Astrocyte (in vitro differentiated cells and primary cell): ENCODE measurements around the gene ST3GAL4. TPM values are rescaled to one million over a fixed set of nuclear protein-coding genes. Genes with fewer than 3 reads are reported as not detected.

Experiments used
- DNase-seq: peaks from one replicate; pipeline ENCODE4 v3.0.0-alpha.2; 2010; ENCODE audit warnings: low read depth
- FAIRE-seq: peaks from 2 replicates; lab custom pipeline; 2011; peaks lifted over from hg19 to GRCh38; lab: Jason Lieb, UNC
- H2AFZ ChIP-seq: 2 replicates; pipeline ENCODE4 v1.6.0; 2012; ENCODE audit warnings: low read depth, low read length, inconsistent platforms
- H3K27ac ChIP-seq: 2 replicates; pipeline ENCODE4 v1.5.1; 2011; ENCODE audit warnings: low read depth, low read length, inconsistent platforms
- H3K27me3 ChIP-seq: 2 replicates; pipeline ENCODE4 v1.6.0; 2011; ENCODE audit warnings: low read length, inconsistent platforms; ENCODE audit not compliant: insufficient read depth
- H3K36me3 ChIP-seq: 2 replicates; pipeline ENCODE4 v1.5.1; 2011; ENCODE audit warnings: low read length, inconsistent platforms; ENCODE audit not compliant: insufficient read depth
- H3K4me1 ChIP-seq: 2 replicates; pipeline ENCODE4 v1.5.1; 2011; ENCODE audit warnings: low read length, inconsistent platforms; ENCODE audit not compliant: insufficient read depth
- H3K4me2 ChIP-seq: 2 replicates; pipeline ENCODE4 v1.6.0; 2012; ENCODE audit warnings: low read length, inconsistent platforms
- H3K4me3 ChIP-seq: 2 replicates; pipeline ENCODE4 v1.5.1; 2011; ENCODE audit warnings: low read depth, mild to moderate bottlenecking, low read length, inconsistent platforms; ENCODE audit not compliant: insufficient read depth
- H3K79me2 ChIP-seq: 2 replicates; pipeline ENCODE4 v1.6.0; 2012; ENCODE audit warnings: mild to moderate bottlenecking, low read length, inconsistent platforms; ENCODE audit not compliant: insufficient read depth
- H3K9ac ChIP-seq: 2 replicates; pipeline ENCODE4 v1.6.0; 2012; ENCODE audit warnings: mild to moderate bottlenecking, low read length, inconsistent platforms
- H3K9me3 ChIP-seq: 2 replicates; pipeline ENCODE4 v1.5.1; 2012; ENCODE audit warnings: low read depth, mild to moderate bottlenecking, low read length, inconsistent platforms; ENCODE audit not compliant: insufficient read depth
- H4K20me1 ChIP-seq: 2 replicates; pipeline ENCODE4 v1.6.0; 2012; ENCODE audit warnings: low read length, inconsistent platforms; ENCODE audit not compliant: insufficient read depth
- H3K27ac Mint-ChIP-seq: one replicate; pipeline ENCODE4 v1.8.0; 2021; ENCODE audit warnings: mild to moderate bottlenecking, mixed read lengths; ENCODE audit not compliant: unreplicated experiment
- H3K27me3 Mint-ChIP-seq: one replicate; pipeline ENCODE4 v1.8.0; 2021; ENCODE audit warnings: low read depth, mixed read lengths; ENCODE audit not compliant: unreplicated experiment
- H3K36me3 Mint-ChIP-seq: one replicate; pipeline ENCODE4 v1.8.0; 2021; ENCODE audit warnings: low read depth, mixed read lengths; ENCODE audit not compliant: unreplicated experiment
- H3K4me1 Mint-ChIP-seq: one replicate; pipeline ENCODE4 v1.8.0; 2021; ENCODE audit warnings: low read depth, mixed read lengths; ENCODE audit not compliant: unreplicated experiment
- H3K4me3 Mint-ChIP-seq: one replicate; pipeline ENCODE4 v1.8.0; 2021; ENCODE audit warnings: mild to moderate bottlenecking, moderate library complexity, mixed read lengths; ENCODE audit not compliant: unreplicated experiment
- H3K9me3 Mint-ChIP-seq: one replicate; pipeline ENCODE4 v1.8.0; 2021; ENCODE audit warnings: mild to moderate bottlenecking, mixed read lengths; ENCODE audit not compliant: unreplicated experiment
- EZH2 ChIP-seq: IDR thresholded peaks from 2 replicates; pipeline ENCODE4 v1.6.1; 2012; ENCODE audit warnings: mild to moderate bottlenecking, low read length, inconsistent platforms; ENCODE audit not compliant: insufficient read depth
- total RNA-seq: library from RNA; stranded (reverse); gene quantifications from 2 replicates; pipeline ENCODE4 v1.2.1, GENCODE V29; 2021
- TF ChIP-seq, protein P1 (sequence below): IDR thresholded peaks from 2 replicates; pipeline ENCODE4 v1.5.1; 2011; ENCODE audit warnings: low read depth, mild to moderate bottlenecking, inconsistent platforms, low read length, moderate library complexity; ENCODE audit not compliant: insufficient read depth

The ST3GAL4 gene
- total RNA-seq, 1 donor from 2014 or later = 12.2 TPM

DNA sequence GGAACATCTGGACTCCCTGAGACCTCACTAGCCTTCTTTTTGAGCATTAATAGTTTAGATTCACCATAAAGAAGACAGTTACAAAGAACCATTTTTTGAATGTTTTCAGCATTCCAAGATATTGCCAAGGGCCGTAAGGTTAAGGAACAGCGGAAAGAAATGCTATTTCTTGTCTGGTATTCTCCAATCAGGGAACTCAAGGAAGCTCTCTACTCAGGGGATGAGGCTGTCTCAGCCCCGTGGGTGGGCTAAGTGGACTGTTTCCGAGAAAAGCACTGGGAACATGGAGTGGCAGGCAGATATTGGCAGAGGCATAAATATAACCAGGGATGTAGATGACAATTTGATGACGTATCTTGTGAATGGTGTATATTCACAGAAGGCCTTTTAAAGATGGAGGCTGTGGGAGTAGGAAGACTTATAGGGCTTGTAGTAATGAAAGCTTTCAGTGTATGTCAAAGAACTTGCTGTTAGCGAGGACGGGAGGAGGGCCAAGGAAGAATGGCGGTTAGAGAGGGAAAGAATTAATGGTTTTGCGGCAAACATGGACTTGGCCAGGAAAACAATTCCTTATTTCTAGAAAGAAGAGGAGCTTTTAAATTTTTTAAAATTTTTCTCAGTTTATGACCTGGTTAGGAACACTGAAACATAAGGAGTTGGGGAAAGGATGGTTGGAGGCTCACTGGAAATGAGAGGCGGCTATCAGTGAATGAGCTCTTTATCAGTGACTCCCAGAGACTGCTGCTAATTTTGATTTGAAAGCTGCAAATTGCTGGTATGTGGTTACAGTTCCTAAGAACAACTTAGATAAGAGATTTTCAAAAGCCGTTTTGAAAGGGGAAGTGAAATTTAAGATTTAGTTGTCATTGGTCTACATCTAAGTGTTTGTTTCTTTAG lies 64.6 kb downstream of the ST3GAL4 start:
- TF ChIP-seq, protein P1, sequence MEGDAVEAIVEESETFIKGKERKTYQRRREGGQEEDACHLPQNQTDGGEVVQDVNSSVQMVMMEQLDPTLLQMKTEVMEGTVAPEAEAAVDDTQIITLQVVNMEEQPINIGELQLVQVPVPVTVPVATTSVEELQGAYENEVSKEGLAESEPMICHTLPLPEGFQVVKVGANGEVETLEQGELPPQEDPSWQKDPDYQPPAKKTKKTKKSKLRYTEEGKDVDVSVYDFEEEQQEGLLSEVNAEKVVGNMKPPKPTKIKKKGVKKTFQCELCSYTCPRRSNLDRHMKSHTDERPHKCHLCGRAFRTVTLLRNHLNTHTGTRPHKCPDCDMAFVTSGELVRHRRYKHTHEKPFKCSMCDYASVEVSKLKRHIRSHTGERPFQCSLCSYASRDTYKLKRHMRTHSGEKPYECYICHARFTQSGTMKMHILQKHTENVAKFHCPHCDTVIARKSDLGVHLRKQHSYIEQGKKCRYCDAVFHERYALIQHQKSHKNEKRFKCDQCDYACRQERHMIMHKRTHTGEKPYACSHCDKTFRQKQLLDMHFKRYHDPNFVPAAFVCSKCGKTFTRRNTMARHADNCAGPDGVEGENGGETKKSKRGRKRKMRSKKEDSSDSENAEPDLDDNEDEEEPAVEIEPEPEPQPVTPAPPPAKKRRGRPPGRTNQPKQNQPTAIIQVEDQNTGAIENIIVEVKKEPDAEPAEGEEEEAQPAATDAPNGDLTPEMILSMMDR = no peak
- no peak for TF ChIP-seq EZH2
- Histone ChIP-seq H3K4me2 (no peak overlapping the region), H3K27ac (no peak overlapping the region), H3K9me3 (no peaks in the 10 kb centered on the region), H3K4me1 (peaks cover 5% of the 10 kb centered on the region), H3K79me2 (no peaks in the 10 kb centered on the region), H3K36me3 (no peaks in the 10 kb centered on the region), H3K9ac (no peak overlapping the region), H2AFZ (no peak overlapping the region), H3K4me3 (no peak overlapping the region), H3K27me3 (no peaks in the 10 kb centered on the region), H4K20me1 (no peaks in the 10 kb centered on the region)
- H3K4me3 Mint-ChIP-seq = no peak overlapping the region
- FAIRE-seq (no peak), DNase-seq (peak; percentile 55)
- H3K27ac Mint-ChIP-seq = no peak overlapping the region
- peaks cover 5% of the 10 kb centered on the region for H3K4me1 Mint-ChIP-seq
- H3K27me3 Mint-ChIP-seq = peaks cover 9% of the 10 kb centered on the region
- no peaks in the 10 kb centered on the region for H3K9me3 Mint-ChIP-seq
- peaks cover 14% of the 10 kb centered on the region for H3K36me3 Mint-ChIP-seq

DNA sequence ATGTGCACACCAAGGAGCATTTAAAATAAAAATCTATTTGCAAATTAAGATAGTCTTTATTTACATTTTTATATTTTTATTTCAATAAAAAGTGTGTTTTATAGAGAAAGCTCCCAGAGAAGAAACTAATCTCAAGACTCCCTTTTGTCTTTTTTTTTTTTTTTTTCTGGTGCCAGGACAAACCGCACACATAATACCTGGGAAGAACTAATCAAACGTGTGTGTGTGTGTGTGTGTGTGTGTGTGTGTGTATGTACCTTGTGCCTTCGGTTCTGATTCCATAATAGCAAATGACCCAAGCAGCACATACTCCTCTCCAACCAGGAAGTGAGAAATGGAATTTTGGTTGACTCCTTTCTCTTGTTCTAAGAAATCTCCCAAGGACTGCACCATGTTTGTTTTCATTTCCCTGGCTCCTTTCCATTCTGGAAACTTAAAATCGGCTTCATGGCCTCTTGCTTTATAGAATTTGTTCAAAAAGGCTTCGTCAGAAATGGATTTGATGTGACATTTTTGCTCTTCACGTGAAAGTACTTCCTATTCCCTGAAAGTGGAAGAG lies 65.3 kb downstream of the ST3GAL4 start:
- no peak overlapping the region for H3K4me3 Mint-ChIP-seq
- FAIRE-seq = no peak
- H3K9ac ChIP-seq = no peak overlapping the region

More for the DNA sequence above, 65.3 kb downstream of the ST3GAL4 start:
- Histone ChIP-seq H3K4me1 (peaks cover 5% of the 10 kb centered on the region), H3K9me3 (no peaks in the 10 kb centered on the region), H3K27me3 (no peaks in the 10 kb centered on the region), H3K36me3 (no peaks in the 10 kb centered on the region), H3K4me3 (no peak overlapping the region), H2AFZ (no peak overlapping the region), H3K27ac (no peak overlapping the region), H3K79me2 (no peaks in the 10 kb centered on the region), H3K4me2 (no peak overlapping the region), H4K20me1 (no peaks in the 10 kb centered on the region)
- peaks cover 14% of the 10 kb centered on the region for H3K36me3 Mint-ChIP-seq
- peaks cover 11% of the 10 kb centered on the region for H3K27me3 Mint-ChIP-seq
- H3K4me1 Mint-ChIP-seq = peaks cover 5% of the 10 kb centered on the region
- TF ChIP-seq, protein P1 = no peak
- no peak for TF ChIP-seq EZH2
- H3K27ac Mint-ChIP-seq = no peak overlapping the region
- H3K9me3 Mint-ChIP-seq = no peaks in the 10 kb centered on the region
- no peak for DNase-seq
